GM12873 (cell line): Measurements from ENCODE around the gene PRDM8.

Experiments used
- CTCF ChIP-seq: IDR thresholded peaks from 2 replicates; pipeline ENCODE4 v1.5.1; 2012; ENCODE audit warnings: low read depth, mild to moderate bottlenecking, moderate library complexity, low read length, control low read depth; ENCODE audit not compliant: insufficient read depth; ENCODE audit errors: missing control alignments

Gene PRDM8

GRCh38 chr4:80213117-80213815 lies 16.0 kb downstream of the PRDM8 start:
- TF ChIP-seq CTCF: no peak

- TF ChIP-seq CTCF: peak; percentile 41
These were observed 18.2 kb downstream of the PRDM8 start for GRCh38 chr4:80215449-80216052.

- no peak for TF ChIP-seq CTCF
These were observed 18.9 kb downstream of the PRDM8 start for GRCh38 chr4:80216100-80216761.

GRCh38 chr4:80219301-80220025 lies 22.2 kb downstream of the PRDM8 start:
- TF ChIP-seq CTCF: no peak

- no peak for TF ChIP-seq CTCF
These were observed 23.4 kb downstream of the PRDM8 start for GRCh38 chr4:80220711-80221110.

GRCh38 chr4:80221161-80221560 lies 23.9 kb downstream of the PRDM8 start:
- no peak for TF ChIP-seq CTCF

GRCh38 chr4:80225595-80225994 lies 28.3 kb downstream of the PRDM8 start:
- TF ChIP-seq CTCF: no peak
